ENCODE data around the gene EMILIN3.

Gene EMILIN3

GRCh38 chr20:41364236-41364855 is 2.3 kb downstream of the EMILIN3 start:
- TF ChIP-seq POLR2A (IDR thresholded peaks at IDR 0.05; ENCODE audit: low read length), result no peak
- no peak for TF ChIP-seq GATA1 (IDR thresholded peaks at IDR 0.05; ENCODE audit: low read depth, low read length)
- DNase-seq, result no peak

GRCh38 chr20:41363601-41364000 is 3.0 kb downstream of the EMILIN3 start:
- no peak for TF ChIP-seq GATA1 (IDR thresholded peaks at IDR 0.05; ENCODE audit: low read depth, low read length)
- no peak for TF ChIP-seq POLR2A (IDR thresholded peaks at IDR 0.05; ENCODE audit: low read length)

GRCh38 chr20:41362748-41363140 is 3.9 kb downstream of the EMILIN3 start:
- TF ChIP-seq GATA1 (IDR thresholded peaks at IDR 0.05; ENCODE audit: low read depth, low read length) (no peak), POLR2A (IDR thresholded peaks at IDR 0.05; ENCODE audit: low read length) (no peak)
- DNase-seq, result no peak

More at GRCh38 chr20:41363601-41364000, 3.0 kb downstream of the EMILIN3 start:
- no peak for DNase-seq

GRCh38 chr20:41361757-41362747 is 4.6 kb downstream of the EMILIN3 start:
- no peak for DNase-seq
- no peak for TF ChIP-seq GATA1 (IDR thresholded peaks at IDR 0.05; ENCODE audit: low read depth, low read length)
- TF ChIP-seq POLR2A (IDR thresholded peaks at IDR 0.05; ENCODE audit: low read length), result no peak

- TF ChIP-seq GATA1 (IDR thresholded peaks at IDR 0.05; ENCODE audit: low read depth, low read length), result no peak
- TF ChIP-seq POLR2A (IDR thresholded peaks at IDR 0.05; ENCODE audit: low read length), result no peak
Observed at GRCh38 chr20:41360831-41361756, 5.5 kb downstream of the EMILIN3 start.

GRCh38 chr20:41359541-41360011 is 7.0 kb downstream of the EMILIN3 start:
- TF ChIP-seq POLR2A (IDR thresholded peaks at IDR 0.05; ENCODE audit: low read length) (no peak), GATA1 (IDR thresholded peaks at IDR 0.05; ENCODE audit: low read depth, low read length) (no peak)

More at GRCh38 chr20:41360831-41361756, 5.5 kb downstream of the EMILIN3 start:
- no peak for DNase-seq

GRCh38 chr20:41358717-41359116 is 7.9 kb downstream of the EMILIN3 start:
- no peak for DNase-seq
- TF ChIP-seq GATA1 (IDR thresholded peaks at IDR 0.05; ENCODE audit: low read depth, low read length), result no peak
- TF ChIP-seq POLR2A (IDR thresholded peaks at IDR 0.05; ENCODE audit: low read length), result no peak

More at GRCh38 chr20:41359541-41360011, 7.0 kb downstream of the EMILIN3 start:
- no peak for DNase-seq

- no peak for TF ChIP-seq POLR2A (IDR thresholded peaks at IDR 0.05; ENCODE audit: low read length)
- no peak for TF ChIP-seq GATA1 (IDR thresholded peaks at IDR 0.05; ENCODE audit: low read depth, low read length)
- no peak for DNase-seq
Observed at GRCh38 chr20:41358230-41358629, 8.4 kb downstream of the EMILIN3 start.

GRCh38 chr20:41357424-41358163 is 9.0 kb downstream of the EMILIN3 start:
- no peak for DNase-seq
- no peak for TF ChIP-seq POLR2A (IDR thresholded peaks at IDR 0.05; ENCODE audit: low read length)
- no peak for TF ChIP-seq GATA1 (IDR thresholded peaks at IDR 0.05; ENCODE audit: low read depth, low read length)

- no peak for DNase-seq
- TF ChIP-seq POLR2A (IDR thresholded peaks at IDR 0.05; ENCODE audit: low read length), result no peak
- no peak for TF ChIP-seq GATA1 (IDR thresholded peaks at IDR 0.05; ENCODE audit: low read depth, low read length)
Observed at GRCh38 chr20:41356951-41357350, 9.7 kb downstream of the EMILIN3 start.

GRCh38 chr20:41355598-41356203 is 10.9 kb downstream of the EMILIN3 start:
- no peak for DNase-seq
- TF ChIP-seq GATA1 (IDR thresholded peaks at IDR 0.05; ENCODE audit: low read depth, low read length) (no peak), POLR2A (IDR thresholded peaks at IDR 0.05; ENCODE audit: low read length) (no peak)

- no peak for DNase-seq
- TF ChIP-seq GATA1 (IDR thresholded peaks at IDR 0.05; ENCODE audit: low read depth, low read length) (no peak), POLR2A (IDR thresholded peaks at IDR 0.05; ENCODE audit: low read length) (no peak)
Observed at GRCh38 chr20:41355192-41355591, 11.4 kb downstream of the EMILIN3 start.

Data from erythroblast (primary cell).